Muscle of arm (tissue), 14 donors: Measurements from ENCODE around the gene INPP5J. TPM values are rescaled to one million over a fixed set of nuclear protein-coding genes. Genes with fewer than 3 reads are reported as not detected.
"Not testable (repeated sequence)": the region's sequence is repeated elsewhere in the genome, so short reads cannot be mapped to it uniquely, and the experiment has no call there.

Source experiments
- DNase-seq: peaks from one replicate; pipeline ENCODE4 v3.0.0-alpha.2; 2013
- long read RNA-seq, 11 donors: transcript quantifications; one replicate each; lab custom pipeline, GENCODE V29; 2026
- polyA plus RNA-seq, 12 donors: library from polyadenylated mRNA; unstranded; fragments of 120-200 nt; gene quantifications; one replicate each; pipeline ENCODE4 v1.2.1, GENCODE V29; 2013; ENCODE audit not compliant: insufficient read length in 12 of 12

Gene INPP5J
- 1 to 10 TPM in 6 of 12 donors, under 1 TPM in 4, not detected in 2; 0.31 to 1.8 (median 1.1) TPM for polyA plus RNA-seq
- long read RNA-seq, donor 1, partial matches to known transcripts, result 0 of 1 reads
- long read RNA-seq, donor 1, other reads (novel, unspliced or antisense), result 0 of 1 reads
- long read RNA-seq, donor 2, result 0 reads
- long read RNA-seq, donor 3, result 0 reads
- long read RNA-seq, donor 4, result 0 reads
- long read RNA-seq, donor 5, result 0 reads
- long read RNA-seq, donor 6, result 0 reads
- long read RNA-seq, donor 7, result 0 reads
- long read RNA-seq, donor 8, result 0 reads
- long read RNA-seq, donor 9, result 0 reads
- long read RNA-seq, donor 10, result 0 reads
- long read RNA-seq, donor 11, result 0 reads

- no peak for DNase-seq
These were observed at the start of gene INPP5J for GRCh38 chr22:31122532-31123291. TSS of gene INPP5J (plus strand) at chr22:31122966. CDS start at chr22:31123015, 49 bp downstream.

- DNase-seq, result not testable (repeated sequence)
These were observed 49.6 kb upstream of the INPP5J start for GRCh38 chr22:31073125-31073524.

GRCh38 chr22:31073545-31074145 lies 49.1 kb upstream of the INPP5J start:
- not testable (repeated sequence) for DNase-seq

GRCh38 chr22:31075961-31076360 lies 46.8 kb upstream of the INPP5J start:
- DNase-seq, result peak; percentile 92

- DNase-seq, result no peak
These were observed 45.1 kb upstream of the INPP5J start for GRCh38 chr22:31077681-31078080.

GRCh38 chr22:31078389-31078788 lies 44.4 kb upstream of the INPP5J start:
- not testable (repeated sequence) for DNase-seq

GRCh38 chr22:31079095-31079642 lies 43.6 kb upstream of the INPP5J start:
- no peak for DNase-seq

- DNase-seq, result no peak
These were observed 42.5 kb upstream of the INPP5J start for GRCh38 chr22:31080164-31080847.

GRCh38 chr22:31080848-31081649 lies 41.7 kb upstream of the INPP5J start, which contains the start of gene SMTN:
TSS of gene SMTN (plus strand) at chr22:31081318. CDS start at chr22:31083259, 1,941 bp downstream.
- DNase-seq, result peak; percentile 96

GRCh38 chr22:31081963-31082605 lies 40.7 kb upstream of the INPP5J start:
- DNase-seq, result no peak

- no peak for DNase-seq
These were observed 40.0 kb upstream of the INPP5J start for GRCh38 chr22:31082606-31083376.

- no peak for DNase-seq
These were observed 39.4 kb upstream of the INPP5J start for GRCh38 chr22:31083377-31083768.

GRCh38 chr22:31083923-31084810 lies 38.6 kb upstream of the INPP5J start:
- no peak for DNase-seq

GRCh38 chr22:31084811-31085492 lies 37.8 kb upstream of the INPP5J start:
- peak; percentile 85 for DNase-seq

GRCh38 chr22:31085493-31085824 lies 37.3 kb upstream of the INPP5J start:
- DNase-seq, result no peak

- no peak for DNase-seq
These were observed 36.8 kb upstream of the INPP5J start for GRCh38 chr22:31085928-31086327.

- DNase-seq, result no peak
These were observed 35.9 kb upstream of the INPP5J start for GRCh38 chr22:31086703-31087330.
